ENCODE data around the gene EVI5. TPM values are rescaled to one million over a fixed set of nuclear protein-coding genes. Genes with fewer than 3 reads are reported as not detected.

Gene EVI5
- total and polyA plus RNA-seq, 12 donors, result 4.6 to 46.2 (median 24.6) TPM

DNA sequence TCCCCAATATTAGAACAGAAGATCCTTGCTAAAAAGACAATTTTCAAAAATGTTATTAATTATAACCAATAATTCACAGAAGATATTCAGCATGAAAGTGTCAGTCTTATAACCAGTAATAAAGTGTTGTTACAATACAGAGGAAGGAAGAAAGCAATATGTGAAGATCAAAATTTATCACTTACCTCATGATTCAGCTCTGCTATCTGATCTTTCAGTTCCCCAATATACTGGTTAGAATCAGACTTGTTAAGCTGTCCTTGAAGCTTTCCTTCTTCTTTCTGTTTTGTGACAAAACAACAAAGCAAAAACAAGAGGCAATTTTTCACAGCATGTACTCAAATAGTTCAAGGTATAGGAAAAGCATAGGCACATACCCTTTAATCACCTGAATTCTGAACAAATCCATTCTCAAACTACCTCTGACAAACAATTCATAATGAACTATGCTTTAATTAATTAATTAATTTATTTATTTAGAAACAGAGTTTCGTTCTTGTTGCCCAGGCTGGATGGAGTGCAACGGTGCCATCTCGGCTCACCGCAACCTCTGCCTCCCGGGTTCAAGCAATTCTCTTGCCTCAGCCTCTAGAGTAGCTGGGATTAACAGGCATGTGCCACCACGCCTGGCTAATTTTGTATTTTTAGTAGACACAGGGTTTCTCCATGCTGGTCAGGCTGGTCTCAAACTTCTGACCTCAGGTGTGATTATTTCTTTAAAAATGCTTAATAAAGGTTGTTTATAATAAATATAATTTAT lies 221.3 kb downstream of the EVI5 start:
- H3K9me3 ChIP-seq, result no peaks in the 10 kb centered on the region
- intact Hi-C loops (cut with DNase I), result no loop called here
- no peak for DNase-seq
- H3K36me3 ChIP-seq, result peaks cover 0 to 20% (median 0%) of the 10 kb centered on the region in 9 donors
- H3K4me1 ChIP-seq, result peaks cover 0 to 17% (median 0%) of the 10 kb centered on the region in 9 donors
- ATAC-seq, result no peak
- no peaks in the 10 kb centered on the region for H3K27me3 ChIP-seq
- TF ChIP-seq, protein P1, sequence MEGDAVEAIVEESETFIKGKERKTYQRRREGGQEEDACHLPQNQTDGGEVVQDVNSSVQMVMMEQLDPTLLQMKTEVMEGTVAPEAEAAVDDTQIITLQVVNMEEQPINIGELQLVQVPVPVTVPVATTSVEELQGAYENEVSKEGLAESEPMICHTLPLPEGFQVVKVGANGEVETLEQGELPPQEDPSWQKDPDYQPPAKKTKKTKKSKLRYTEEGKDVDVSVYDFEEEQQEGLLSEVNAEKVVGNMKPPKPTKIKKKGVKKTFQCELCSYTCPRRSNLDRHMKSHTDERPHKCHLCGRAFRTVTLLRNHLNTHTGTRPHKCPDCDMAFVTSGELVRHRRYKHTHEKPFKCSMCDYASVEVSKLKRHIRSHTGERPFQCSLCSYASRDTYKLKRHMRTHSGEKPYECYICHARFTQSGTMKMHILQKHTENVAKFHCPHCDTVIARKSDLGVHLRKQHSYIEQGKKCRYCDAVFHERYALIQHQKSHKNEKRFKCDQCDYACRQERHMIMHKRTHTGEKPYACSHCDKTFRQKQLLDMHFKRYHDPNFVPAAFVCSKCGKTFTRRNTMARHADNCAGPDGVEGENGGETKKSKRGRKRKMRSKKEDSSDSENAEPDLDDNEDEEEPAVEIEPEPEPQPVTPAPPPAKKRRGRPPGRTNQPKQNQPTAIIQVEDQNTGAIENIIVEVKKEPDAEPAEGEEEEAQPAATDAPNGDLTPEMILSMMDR (IDR thresholded peaks at IDR 0.05), result no peak
- WGBS, 2 donors, result 96 to 97% methylated on average over 6 of the region's 6 CpGs
- H3K4me3 ChIP-seq, result no peak overlapping the region
- no peak overlapping the region for H3K27ac ChIP-seq

DNA sequence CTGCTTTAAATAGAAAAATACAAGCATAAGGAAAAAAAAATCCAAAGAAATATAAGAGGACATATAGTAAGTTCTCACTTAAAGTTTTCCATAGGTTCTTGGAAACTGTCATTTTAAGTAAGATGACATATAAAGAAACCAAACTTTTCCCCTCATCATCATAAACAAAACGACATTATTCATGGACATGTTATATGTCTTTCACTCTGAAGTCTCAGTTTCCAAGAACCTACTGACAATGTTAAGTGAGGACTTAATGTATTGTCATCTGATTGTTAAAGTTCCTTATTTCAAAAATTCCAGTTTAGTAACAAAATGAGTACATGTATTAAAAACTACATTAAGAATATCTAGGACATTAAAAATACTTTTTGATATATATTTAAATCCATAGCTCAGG lies 228.6 kb downstream of the EVI5 start:
- WGBS, 2 donors, result 89 to 92% methylated on average over 1 of the region's 1 CpG
- H3K9me3 ChIP-seq, result no peaks in the 10 kb centered on the region
- no peak overlapping the region for H3K27ac ChIP-seq
- H3K4me3 ChIP-seq, result no peak overlapping the region
- DNase-seq, result no peak
- intact Hi-C loops (cut with DNase I), result no loop called here
- H3K27me3 ChIP-seq, result no peaks in the 10 kb centered on the region
- peaks cover 0 to 10% (median 0%) of the 10 kb centered on the region in 9 donors for H3K36me3 ChIP-seq
- ATAC-seq, result no peak
- TF ChIP-seq, protein P1 (IDR thresholded peaks at IDR 0.05), result no peak
- H3K4me1 ChIP-seq, result peaks cover 0 to 7% (median 0%) of the 10 kb centered on the region in 9 donors

DNA sequence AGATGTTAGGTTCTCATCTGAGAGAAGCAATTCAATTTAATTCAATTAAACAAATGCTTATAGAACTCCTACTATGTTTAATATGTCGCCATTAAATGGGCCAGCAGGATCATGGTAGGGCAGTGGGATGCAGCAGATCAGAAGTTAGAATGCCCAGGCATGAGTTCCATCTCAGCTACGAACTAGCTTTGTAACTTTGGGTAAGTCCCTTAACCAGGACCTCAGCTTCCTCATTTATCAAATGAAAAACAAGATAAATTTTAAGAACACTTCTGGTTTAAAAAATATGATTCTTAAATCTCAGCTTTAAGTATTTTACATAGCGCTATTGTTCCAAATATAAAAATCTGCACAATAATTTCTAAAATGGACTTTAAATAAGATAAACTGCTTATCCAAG lies 230.7 kb downstream of the EVI5 start:
- H3K36me3 ChIP-seq, result peaks cover 0 to 10% (median 0%) of the 10 kb centered on the region in 9 donors
- intact Hi-C loops (cut with DNase I), result no loop called here
- peaks cover 0 to 9% (median 0%) of the 10 kb centered on the region in 11 donors for H3K9me3 ChIP-seq
- 94 to 95% methylated on average over 3 of the region's 3 CpGs for WGBS, 2 donors
- ATAC-seq, result no peak
- no peaks in the 10 kb centered on the region for H3K27me3 ChIP-seq
- H3K4me3 ChIP-seq, result no peak overlapping the region
- TF ChIP-seq, protein P1 (IDR thresholded peaks at IDR 0.05), result no peak
- no peak for DNase-seq
- H3K27ac ChIP-seq, result no peak overlapping the region
- H3K4me1 ChIP-seq, result peaks cover 0 to 7% (median 0%) of the 10 kb centered on the region in 9 donors

DNA sequence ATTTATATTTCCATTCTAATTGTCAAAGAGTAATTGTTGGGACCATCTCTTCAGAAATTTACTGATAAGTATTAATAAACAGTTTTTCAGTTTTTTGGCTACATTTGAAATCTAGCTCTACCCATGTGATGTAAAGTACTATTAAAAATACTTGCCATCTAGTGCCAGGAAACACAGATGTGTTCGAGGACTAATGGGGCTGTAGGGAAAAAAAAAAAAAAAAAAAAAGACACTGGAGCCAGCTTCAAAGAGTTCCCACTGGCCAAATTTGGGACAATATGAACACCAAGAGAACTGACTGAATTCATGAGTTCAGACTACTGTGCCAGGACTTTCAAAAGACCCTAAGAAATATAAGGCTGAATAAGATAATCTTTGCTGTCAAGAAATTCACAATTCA lies 233.0 kb downstream of the EVI5 start:
- Histone ChIP-seq H3K27ac (no peak overlapping the region), H3K36me3 (peaks cover 0 to 7% (median 0%) of the 10 kb centered on the region in 9 donors), H3K4me3 (no peak overlapping the region), H3K27me3 (no peaks in the 10 kb centered on the region), H3K4me1 (peaks cover 0 to 7% (median 0%) of the 10 kb centered on the region in 9 donors), H3K9me3 (peaks cover 0 to 14% (median 0%) of the 10 kb centered on the region in 11 donors)
- WGBS, 2 donors, result 0 to 10% methylated on average over 1 of the region's 1 CpG
- intact Hi-C loops (cut with DNase I), result no loop called here
- DNase-seq (no peak), ATAC-seq (no peak)
- TF ChIP-seq, protein P1 (IDR thresholded peaks at IDR 0.05), result no peak
